GM19099 (cell line): ENCODE measurements around the gene GOLM1.

Experiments used
- POLR2A ChIP-seq: IDR thresholded peaks from 3 replicates; pipeline ENCODE4 v1.6.1; 2011; ENCODE audit warnings: low read depth; ENCODE audit not compliant: insufficient read length; ENCODE audit errors: extremely low read depth

GOLM1 gene, protein sequence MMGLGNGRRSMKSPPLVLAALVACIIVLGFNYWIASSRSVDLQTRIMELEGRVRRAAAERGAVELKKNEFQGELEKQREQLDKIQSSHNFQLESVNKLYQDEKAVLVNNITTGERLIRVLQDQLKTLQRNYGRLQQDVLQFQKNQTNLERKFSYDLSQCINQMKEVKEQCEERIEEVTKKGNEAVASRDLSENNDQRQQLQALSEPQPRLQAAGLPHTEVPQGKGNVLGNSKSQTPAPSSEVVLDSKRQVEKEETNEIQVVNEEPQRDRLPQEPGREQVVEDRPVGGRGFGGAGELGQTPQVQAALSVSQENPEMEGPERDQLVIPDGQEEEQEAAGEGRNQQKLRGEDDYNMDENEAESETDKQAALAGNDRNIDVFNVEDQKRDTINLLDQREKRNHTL

DNA sequence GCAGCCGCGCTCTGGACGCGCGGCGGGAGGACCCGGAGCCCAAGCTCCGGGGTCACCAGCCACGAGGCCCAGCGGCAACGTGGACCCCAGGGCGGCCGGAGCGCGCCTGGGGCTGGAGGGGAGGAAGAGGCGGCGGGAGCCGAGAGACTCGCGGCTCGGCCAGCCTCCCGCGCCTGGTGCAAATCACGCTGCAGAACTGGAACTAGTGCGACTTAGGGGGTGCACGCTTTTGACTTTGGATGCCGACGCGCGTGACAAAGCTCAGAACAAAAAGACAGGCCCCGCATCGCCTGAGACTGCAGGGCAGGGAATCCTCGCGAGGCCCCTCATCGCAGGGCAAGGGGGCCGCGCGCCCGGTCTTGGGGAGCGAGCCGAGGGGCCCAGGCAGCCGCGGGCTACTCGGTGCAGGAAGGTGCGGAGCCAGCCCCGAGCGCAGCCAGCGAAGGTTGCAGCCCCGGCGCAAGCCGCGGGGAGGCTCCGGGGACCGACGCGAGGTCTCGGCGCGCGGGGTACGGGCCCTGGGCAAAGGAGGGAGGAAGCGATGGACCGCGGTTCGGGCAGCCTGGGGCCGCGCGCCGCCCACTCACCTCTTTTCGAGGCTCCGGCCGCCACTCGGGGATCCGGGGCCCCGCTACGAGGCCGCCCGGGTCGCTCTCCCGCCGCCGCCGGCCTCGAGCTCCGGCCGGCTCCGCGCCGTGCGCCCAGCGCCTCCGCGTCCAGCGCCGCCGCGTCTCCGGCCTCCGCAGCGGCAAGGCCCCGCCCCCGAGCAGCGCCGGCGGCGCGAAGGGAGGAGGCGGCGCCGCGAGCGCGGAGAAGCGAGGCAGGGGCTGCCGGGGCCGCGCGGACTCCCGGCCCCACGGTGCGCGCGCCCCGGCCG is at the start of gene GOLM1:
GOLM1 (minus strand) TSS at position 735 of the 877 bp plus-strand sequence. CDS start 20,238 bp downstream, outside the sequence.
- peak; percentile 63 for TF ChIP-seq POLR2A

DNA sequence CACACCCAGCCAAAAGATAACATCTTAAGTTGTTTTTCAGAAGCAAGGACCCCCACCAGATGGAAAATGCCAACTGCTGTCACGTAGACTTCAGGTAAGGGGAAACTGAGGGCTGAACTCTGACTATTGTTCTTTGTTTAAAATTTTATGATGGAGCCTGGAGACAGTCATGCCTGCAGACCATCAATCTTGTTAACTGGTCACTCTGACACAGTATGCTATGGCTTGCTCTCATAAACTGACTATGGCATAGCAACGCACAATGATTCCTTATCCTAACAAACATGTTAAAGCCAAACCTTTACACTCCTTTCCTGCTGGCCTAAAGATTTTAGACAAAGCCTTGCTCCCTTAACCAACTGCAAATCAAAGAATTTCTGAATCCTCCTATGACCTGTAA is 43.6 kb upstream of the GOLM1 start:
- TF ChIP-seq POLR2A, result no peak

GRCh38 chr9:86141843-86142242 is 42.5 kb upstream of the GOLM1 start:
- TF ChIP-seq POLR2A, result no peak

DNA sequence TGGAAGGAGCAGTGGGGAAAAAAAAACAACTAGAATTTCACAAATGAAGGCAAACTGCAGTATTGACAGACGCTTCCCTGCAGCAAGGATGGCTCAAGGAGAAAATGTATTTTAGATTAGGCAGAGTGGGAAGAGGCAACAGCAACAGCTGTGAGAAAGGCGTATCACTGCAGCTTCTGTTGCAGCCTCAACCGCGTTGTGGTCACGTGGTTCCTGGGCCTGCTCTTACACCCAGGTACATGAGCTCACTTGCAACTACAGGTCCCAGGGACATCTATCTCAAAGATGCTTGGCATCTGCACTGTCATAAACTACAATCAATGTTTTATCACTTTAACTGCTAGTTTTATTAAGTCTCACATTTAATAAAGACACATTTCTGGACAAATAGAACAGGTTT is 36.0 kb upstream of the GOLM1 start:
- no peak for TF ChIP-seq POLR2A

DNA sequence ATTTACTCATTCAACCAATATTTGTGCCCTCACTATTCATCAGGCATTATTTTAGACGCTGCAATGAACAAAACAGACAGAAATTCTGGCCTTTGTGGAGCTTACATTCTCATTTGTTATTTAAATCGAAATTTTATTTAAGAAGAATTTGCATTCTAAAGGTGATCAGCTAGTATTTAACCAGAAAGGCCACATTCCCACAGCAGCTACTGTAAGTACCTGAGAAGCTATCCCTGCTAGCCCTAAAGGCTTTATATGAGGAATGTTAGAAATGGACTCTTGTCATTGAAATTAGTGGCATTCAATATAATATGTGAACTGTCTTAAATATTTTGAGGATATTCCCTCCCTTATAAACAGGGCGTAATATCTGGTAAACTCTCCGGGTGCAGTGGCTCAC is 35.0 kb upstream of the GOLM1 start:
- no peak for TF ChIP-seq POLR2A

DNA sequence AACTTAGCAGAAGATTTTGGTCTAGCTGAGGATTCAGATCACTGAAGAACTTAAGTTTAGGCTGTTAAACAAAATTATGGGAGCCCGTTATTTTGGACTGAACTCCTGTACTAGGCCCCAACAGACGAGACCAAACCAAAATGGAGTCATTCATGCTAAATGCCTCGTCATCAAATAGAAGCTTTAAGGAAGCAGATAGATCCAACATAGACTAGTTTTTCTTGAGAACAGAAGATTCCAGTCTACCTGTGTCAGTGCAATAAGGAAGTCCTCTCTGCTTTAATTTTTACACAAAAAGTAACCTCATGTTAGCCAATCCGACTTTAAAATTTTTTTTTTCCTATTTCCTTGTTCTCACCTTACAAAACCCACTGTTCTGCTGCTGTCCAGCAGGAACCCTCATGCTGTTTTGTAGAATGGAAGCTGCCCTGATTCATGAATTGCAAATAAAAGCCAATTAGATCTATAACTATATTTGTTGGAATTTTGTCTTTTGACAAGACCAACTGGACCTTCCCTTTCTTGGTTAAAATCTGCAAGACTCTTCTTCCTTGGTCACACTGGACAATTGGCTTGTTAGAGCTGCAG is 29.0 kb upstream of the GOLM1 start:
- no peak for TF ChIP-seq POLR2A

GRCh38 chr9:86126998-86127972 is 27.9 kb upstream of the GOLM1 start:
- TF ChIP-seq POLR2A, result no peak

DNA sequence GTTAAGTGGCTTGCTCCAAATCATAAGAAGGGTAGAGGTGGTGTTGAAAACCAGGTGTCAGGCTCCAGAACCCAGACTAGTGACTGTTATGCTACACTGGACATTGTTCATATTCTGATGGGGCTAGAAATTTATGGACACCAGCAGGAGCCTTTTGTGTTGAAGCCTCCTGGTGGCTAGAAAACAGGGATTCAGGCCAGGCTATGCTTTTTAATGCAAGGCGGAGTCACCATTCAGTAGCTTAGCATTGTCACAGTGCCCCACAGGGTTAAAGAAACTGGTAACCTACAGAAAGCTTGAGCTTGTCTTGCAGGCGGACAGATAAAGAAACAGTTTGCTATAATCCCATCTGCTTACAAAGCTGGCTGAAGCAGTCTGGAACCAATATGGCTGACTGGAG is 23.0 kb upstream of the GOLM1 start:
- TF ChIP-seq POLR2A, result no peak

DNA sequence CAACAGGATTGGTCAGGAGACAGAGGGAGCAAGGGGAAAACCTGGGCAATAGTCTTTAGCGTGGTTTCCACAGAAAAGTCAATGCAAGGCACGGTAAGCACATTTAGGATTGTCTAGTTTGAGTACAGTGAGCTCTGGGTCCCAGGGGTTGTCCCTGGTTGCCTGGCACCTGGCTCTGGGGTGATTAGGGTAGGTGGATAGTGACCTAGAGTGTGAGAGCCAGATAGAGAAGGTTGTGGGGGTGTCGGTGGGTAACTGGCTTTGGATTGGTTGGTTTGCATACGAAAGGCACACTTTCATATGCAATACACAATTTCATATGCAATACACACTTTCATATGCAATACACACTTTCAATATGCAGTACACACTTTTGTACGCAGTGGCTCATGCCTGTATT is 20.1 kb upstream of the GOLM1 start:
- TF ChIP-seq POLR2A, result no peak

- no peak for TF ChIP-seq POLR2A
Measured at GRCh38 chr9:86116425-86116824, 17.1 kb upstream of the GOLM1 start.

GRCh38 chr9:86115886-86116285 is 16.5 kb upstream of the GOLM1 start:
- no peak for TF ChIP-seq POLR2A

GRCh38 chr9:86112057-86112456 is 12.7 kb upstream of the GOLM1 start:
- no peak for TF ChIP-seq POLR2A

DNA sequence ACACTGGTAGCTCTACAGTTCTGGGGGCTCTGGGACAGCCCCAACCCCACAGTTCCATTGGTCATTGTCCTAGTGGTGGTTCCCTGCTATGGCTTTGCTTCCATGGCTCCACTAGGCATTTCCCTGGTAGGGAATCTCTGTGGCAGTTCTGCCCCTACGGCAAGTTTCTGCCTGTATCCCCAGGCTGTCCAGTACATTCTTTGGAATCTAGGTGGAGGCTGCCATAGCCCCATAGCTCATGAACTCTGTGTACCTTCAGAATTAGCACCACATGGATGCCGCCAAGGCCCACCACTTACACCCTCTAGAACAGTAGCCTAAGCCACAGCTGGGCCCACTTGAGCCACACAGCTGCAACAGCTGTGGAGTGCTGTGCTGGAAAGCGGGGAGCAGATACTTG is 3.3 kb upstream of the GOLM1 start:
- TF ChIP-seq POLR2A, result no peak

- TF ChIP-seq POLR2A, result no peak
Measured at GRCh38 chr9:86099701-86100364, 475 bp upstream of the GOLM1 start.
